Upper lobe of left lung (tissue), 6 donors: ENCODE measurements around the gene DTNB. TPM values are rescaled to one million over a fixed set of nuclear protein-coding genes. Genes with fewer than 3 reads are reported as not detected.
A peak's percentile ranks its signal among the peaks of the same experiment; 100 is the strongest.

Experiments used
- ATAC-seq, 2 donors: fragments of 200-7000 bp; cut with Tn5 transposase; one replicate each; pipeline ENCODE4 v1.9.1; 2022; ENCODE audit warnings: mild to moderate bottlenecking in 2 of 2, moderate library complexity in 2 of 2; ENCODE audit not compliant: low FRiP score in 2 of 2
- DNase-seq, 2 donors: peaks; one replicate each; pipeline ENCODE4 v3.0.0-alpha.2; 2019 to 2020
- H3K27ac ChIP-seq, 4 donors: fragments of 200-600 bp; sonication (generic); one replicate each; pipeline ENCODE4 v1.5.1; 2016 to 2019
- H3K27me3 ChIP-seq, 4 donors: fragments of 200-600 bp; sonication (generic); one replicate each; pipeline ENCODE4 v1.5.1; 2017 to 2019
- H3K36me3 ChIP-seq, 4 donors: fragments of 200-600 bp; sonication (generic); one replicate each; pipeline ENCODE4 v1.5.1; 2016 to 2019
- H3K4me1 ChIP-seq, 4 donors: fragments of 200-600 bp; sonication (generic); one replicate each; pipeline ENCODE4 v1.5.1; 2018 to 2019
- H3K4me3 ChIP-seq, 4 donors: fragments of 200-600 bp; sonication (generic); one replicate each; pipeline ENCODE4 v1.5.1; 2017 to 2019; ENCODE audit warnings: mild to moderate bottlenecking in 2 of 4, moderate library complexity in 1 of 4
- H3K9me3 ChIP-seq, 4 donors: fragments of 200-600 bp; sonication (generic); one replicate each; pipeline ENCODE4 v1.5.1; 2018 to 2019
- EP300 ChIP-seq, 4 donors: sonication (generic); formaldehyde crosslinking; IDR thresholded peaks; one replicate each; pipeline ENCODE4 v1.5.1; 2017; ENCODE audit warnings: antibody characterized with exemption in 4 of 4, control low read depth in 2 of 4
- POLR2A ChIP-seq, 4 donors: fragments of 450-650 bp; IDR thresholded peaks; one replicate each; pipeline ENCODE4 v1.5.1; 2016 to 2017; ENCODE audit warnings: antibody characterized with exemption in 4 of 4, mild to moderate bottlenecking in 2 of 4
- POLR2AphosphoS5 ChIP-seq, 2 donors: sonication (generic); formaldehyde crosslinking; IDR thresholded peaks; one replicate each; pipeline ENCODE4 v1.5.1; 2017; ENCODE audit warnings: antibody characterized with exemption in 2 of 2
- WGBS, 2 donors: methylation state at CpG; one replicate each; pipeline ENCODE4 v1.1.5; 2017 to 2018; 5-methylcytosine and 5-hydroxymethylcytosine counted together
- total RNA-seq, 6 donors: library from RNA; depleted of rRNA in 4 of 6; stranded (reverse); fragments of >200 nt in 4 of 6; gene quantifications; one replicate each; pipeline versions ENCODE4 v1.1.0 to v1.2.1, GENCODE V29; 2016 to 2021
- TF ChIP-seq, protein P1 (sequence below), 6 experiments: fragments of 450-650 bp in 4 of 6; fragments of 200-600 bp in 2 of 6; sonication (generic) in 2 of 6; IDR thresholded peaks; one replicate each; pipeline ENCODE4 v1.5.1; 2016 to 2019; ENCODE audit warnings: antibody characterized with exemption in 6 of 6
- donor health status: DM: no; HTN: no; CAD: no; lungs with moderate emphysema.
- donor health status: DM: no; HTN: yes; CAD: no; lungs with severe emphysema.

Gene DTNB
- total RNA-seq, 6 donors from 2014 or later, result 19.3 to 59.7 (median 25.6) TPM

GRCh38 chr2:25398534-25398933 is 274.8 kb downstream of the DTNB start:
- Histone ChIP-seq H3K4me3 (no peak overlapping the region), H3K36me3 (no peaks in the 10 kb centered on the region), H3K9me3 (no peaks in the 10 kb centered on the region), H3K27me3 (no peaks in the 10 kb centered on the region), H3K4me1 (no peaks in the 10 kb centered on the region), H3K27ac (no peak overlapping the region)
- ATAC-seq (no peak), DNase-seq (no peak)
- TF ChIP-seq POLR2A (IDR thresholded peaks at IDR 0.05) (no peak), POLR2AphosphoS5 (IDR thresholded peaks at IDR 0.05) (no peak), EP300 (IDR thresholded peaks at IDR 0.05) (no peak)
- TF ChIP-seq, protein P1, sequence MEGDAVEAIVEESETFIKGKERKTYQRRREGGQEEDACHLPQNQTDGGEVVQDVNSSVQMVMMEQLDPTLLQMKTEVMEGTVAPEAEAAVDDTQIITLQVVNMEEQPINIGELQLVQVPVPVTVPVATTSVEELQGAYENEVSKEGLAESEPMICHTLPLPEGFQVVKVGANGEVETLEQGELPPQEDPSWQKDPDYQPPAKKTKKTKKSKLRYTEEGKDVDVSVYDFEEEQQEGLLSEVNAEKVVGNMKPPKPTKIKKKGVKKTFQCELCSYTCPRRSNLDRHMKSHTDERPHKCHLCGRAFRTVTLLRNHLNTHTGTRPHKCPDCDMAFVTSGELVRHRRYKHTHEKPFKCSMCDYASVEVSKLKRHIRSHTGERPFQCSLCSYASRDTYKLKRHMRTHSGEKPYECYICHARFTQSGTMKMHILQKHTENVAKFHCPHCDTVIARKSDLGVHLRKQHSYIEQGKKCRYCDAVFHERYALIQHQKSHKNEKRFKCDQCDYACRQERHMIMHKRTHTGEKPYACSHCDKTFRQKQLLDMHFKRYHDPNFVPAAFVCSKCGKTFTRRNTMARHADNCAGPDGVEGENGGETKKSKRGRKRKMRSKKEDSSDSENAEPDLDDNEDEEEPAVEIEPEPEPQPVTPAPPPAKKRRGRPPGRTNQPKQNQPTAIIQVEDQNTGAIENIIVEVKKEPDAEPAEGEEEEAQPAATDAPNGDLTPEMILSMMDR (IDR thresholded peaks at IDR 0.05), result no peak
- WGBS, 2 donors, result 93 to 96% methylated on average over 4 of the region's 4 CpGs

DNA sequence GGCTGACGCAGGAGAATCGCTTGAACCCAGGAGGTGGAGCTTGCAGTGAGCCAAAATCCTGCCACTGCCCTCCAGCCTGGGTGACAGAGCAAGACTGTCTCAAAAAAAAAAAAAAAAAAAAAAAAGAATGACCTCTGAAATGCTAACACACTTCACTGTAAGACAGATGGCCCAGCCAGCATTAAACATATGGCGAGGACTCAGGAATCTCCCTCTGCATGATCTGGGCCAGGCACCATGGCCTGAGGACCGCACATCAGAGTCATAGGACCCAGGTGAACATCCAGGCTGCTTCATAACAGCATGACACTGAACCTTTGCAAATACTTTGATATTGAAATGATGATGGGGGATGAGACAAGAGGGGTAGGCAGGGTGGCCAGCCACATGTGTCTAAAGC is 275.6 kb downstream of the DTNB start:
- Histone ChIP-seq H3K36me3 (no peaks in the 10 kb centered on the region), H3K4me3 (no peak overlapping the region), H3K4me1 (no peaks in the 10 kb centered on the region), H3K27me3 (no peaks in the 10 kb centered on the region), H3K27ac (no peak overlapping the region), H3K9me3 (no peaks in the 10 kb centered on the region)
- WGBS, 2 donors, result 78 to 92% methylated on average over 4 of the region's 4 CpGs
- ATAC-seq (no peak), DNase-seq (no peak)
- no peak for TF ChIP-seq EP300 (IDR thresholded peaks at IDR 0.05)
- no peak for TF ChIP-seq POLR2A (IDR thresholded peaks at IDR 0.05)
- TF ChIP-seq, protein P1 (IDR thresholded peaks at IDR 0.05), result no peak
- no peak for TF ChIP-seq POLR2AphosphoS5 (IDR thresholded peaks at IDR 0.05)

DNA sequence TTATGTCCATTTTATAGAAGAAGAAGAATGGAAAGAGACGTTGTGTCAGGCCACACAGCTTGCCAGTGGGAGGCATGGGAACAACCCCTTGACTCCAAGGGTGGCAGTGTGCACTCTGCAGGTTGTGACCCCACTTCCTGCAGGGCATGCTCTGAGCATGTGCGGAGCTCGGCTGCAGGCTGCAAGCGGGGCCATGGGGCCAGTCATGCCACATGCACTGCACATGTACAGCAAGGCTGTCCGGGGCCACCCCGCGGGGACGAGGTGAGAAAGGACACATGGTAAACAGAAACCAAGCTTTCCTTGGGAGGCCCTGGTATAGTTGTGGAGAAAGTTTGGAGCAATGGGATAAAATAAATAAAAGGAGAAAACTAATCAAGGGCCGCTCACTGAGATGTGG is 284.2 kb downstream of the DTNB start:
- TF ChIP-seq EP300 (IDR thresholded peaks at IDR 0.05) (no peak), POLR2A (IDR thresholded peaks at IDR 0.05) (no peak), POLR2AphosphoS5 (IDR thresholded peaks at IDR 0.05) (no peak)
- TF ChIP-seq, protein P1 (IDR thresholded peaks at IDR 0.05), result no peak
- H3K27ac ChIP-seq, result no peak overlapping the region
- 92 to 100% methylated on average over 9 of the region's 9 CpGs for WGBS, 2 donors
- no peak overlapping the region for H3K4me3 ChIP-seq
- no peaks in the 10 kb centered on the region for H3K27me3 ChIP-seq
- no peaks in the 10 kb centered on the region for H3K9me3 ChIP-seq
- no peaks in the 10 kb centered on the region for H3K4me1 ChIP-seq
- no peak for ATAC-seq
- peaks cover 0 to 5% (median 2%) of the 10 kb centered on the region in 4 donors for H3K36me3 ChIP-seq
- peak in 1 of 2 donors; percentile 75 for DNase-seq

- DNase-seq (no peak), ATAC-seq (no peak)
- Histone ChIP-seq H3K27ac (no peak overlapping the region), H3K4me3 (no peak overlapping the region), H3K9me3 (no peaks in the 10 kb centered on the region), H3K27me3 (no peaks in the 10 kb centered on the region), H3K36me3 (peaks cover 0 to 5% (median 2%) of the 10 kb centered on the region in 4 donors), H3K4me1 (no peaks in the 10 kb centered on the region)
- TF ChIP-seq, protein P1 (IDR thresholded peaks at IDR 0.05), result no peak
- no peak for TF ChIP-seq POLR2AphosphoS5 (IDR thresholded peaks at IDR 0.05)
- no peak for TF ChIP-seq POLR2A (IDR thresholded peaks at IDR 0.05)
- no peak for TF ChIP-seq EP300 (IDR thresholded peaks at IDR 0.05)
- WGBS, 2 donors, result 58 to 59% methylated on average over 6 of the region's 6 CpGs
Measured at GRCh38 chr2:25388491-25388890, 284.9 kb downstream of the DTNB start.

DNA sequence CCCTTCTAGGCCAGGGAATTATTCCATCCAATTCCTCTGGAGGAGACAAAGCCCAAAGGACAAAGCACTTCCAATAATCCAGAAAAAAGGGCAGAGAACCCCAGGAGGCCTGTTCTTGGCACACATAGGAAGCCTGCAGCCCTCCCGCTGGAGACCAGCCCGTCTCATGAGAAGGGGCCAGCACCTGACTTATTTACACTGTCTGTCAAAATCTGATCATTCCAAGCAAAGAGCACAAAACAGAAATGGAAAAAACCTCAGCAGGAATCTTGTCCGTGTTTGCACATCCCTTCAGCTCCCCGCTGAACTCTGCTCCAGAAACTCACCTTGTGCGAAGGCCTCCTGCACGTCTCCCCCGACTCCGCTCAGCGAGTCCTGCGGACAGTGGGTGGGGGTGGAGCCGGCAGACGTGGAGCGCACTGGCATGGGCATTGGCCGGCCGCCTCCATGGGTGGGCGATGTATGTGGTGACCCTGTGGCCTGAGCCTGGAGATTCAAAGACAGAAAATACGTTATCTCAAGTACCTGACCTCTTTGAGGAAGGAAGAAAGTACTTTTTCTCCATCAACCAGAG is 285.4 kb downstream of the DTNB start:
- Histone ChIP-seq H3K36me3 (peaks cover 0 to 5% (median 2%) of the 10 kb centered on the region in 4 donors), H3K4me1 (no peaks in the 10 kb centered on the region), H3K4me3 (no peak overlapping the region), H3K9me3 (no peaks in the 10 kb centered on the region), H3K27me3 (no peaks in the 10 kb centered on the region), H3K27ac (no peak overlapping the region)
- 89 to 93% methylated on average over 17 of the region's 17 CpGs for WGBS, 2 donors
- TF ChIP-seq, protein P1 (IDR thresholded peaks at IDR 0.05), result no peak
- no peak for TF ChIP-seq EP300 (IDR thresholded peaks at IDR 0.05)
- no peak for TF ChIP-seq POLR2AphosphoS5 (IDR thresholded peaks at IDR 0.05)
- no peak for TF ChIP-seq POLR2A (IDR thresholded peaks at IDR 0.05)
- DNase-seq (peak in 1 of 2 donors; percentile 77), ATAC-seq (peak in 1 of 2 donors; percentile 50)
